Erythroblast (primary cell): ENCODE results near the gene NCOA7.

Experiments
- GATA1 ChIP-seq: IDR thresholded peaks from 2 replicates; pipeline ENCODE4 v1.6.1; 2011; ENCODE audit warnings: low read depth, mild to moderate bottlenecking, control low read depth, low read length, moderate library complexity
- POLR2A ChIP-seq: IDR thresholded peaks from 2 replicates; pipeline ENCODE4 v1.6.1; 2011; ENCODE audit warnings: mild to moderate bottlenecking, low read length

GRCh38 chr6:125855783-125856182, 65.0 kb downstream of the NCOA7 start:
- TF ChIP-seq POLR2A, result no peak
- TF ChIP-seq GATA1, result no peak
